Superior temporal gyrus (tissue), 1 donor: ENCODE results near the gene UQCRC1.

ENCODE experiments used
- DNase-seq: peaks from one replicate; pipeline ENCODE4 v3.0.0-alpha.2; 2016; ENCODE audit errors: extremely low spot score

UQCRC1 gene

GRCh38 chr3:48633743-48634142 is 24.3 kb upstream of the UQCRC1 start:
- no peak for DNase-seq

GRCh38 chr3:48633256-48633655 is 23.8 kb upstream of the UQCRC1 start:
- DNase-seq: no peak

- DNase-seq: no peak
Measured at GRCh38 chr3:48631516-48632448, 22.3 kb upstream of the UQCRC1 start.

- no peak for DNase-seq
Measured at GRCh38 chr3:48630833-48631232, 21.4 kb upstream of the UQCRC1 start.

- no peak for DNase-seq
Measured at GRCh38 chr3:48630407-48630806, 21.0 kb upstream of the UQCRC1 start.

GRCh38 chr3:48629894-48630293 is 20.4 kb upstream of the UQCRC1 start:
- DNase-seq: no peak

- DNase-seq: no peak
Measured at GRCh38 chr3:48628277-48629017, 19.0 kb upstream of the UQCRC1 start.

- DNase-seq: no peak
Measured at GRCh38 chr3:48625600-48625999, 16.2 kb upstream of the UQCRC1 start.

GRCh38 chr3:48624767-48625166 is 15.3 kb upstream of the UQCRC1 start:
- no peak for DNase-seq

GRCh38 chr3:48623851-48624547 is 14.6 kb upstream of the UQCRC1 start:
- no peak for DNase-seq

GRCh38 chr3:48621461-48621869 is 12.0 kb upstream of the UQCRC1 start, which contains the start of gene TMEM89:
Gene TMEM89 (minus strand): TSS chr3:48621769. CDS start chr3:48621756, 13 bp downstream.
- DNase-seq: no peak

GRCh38 chr3:48619541-48620524 is 10.4 kb upstream of the UQCRC1 start:
- DNase-seq: no peak

GRCh38 chr3:48617559-48617958 is 8.1 kb upstream of the UQCRC1 start:
- no peak for DNase-seq

- DNase-seq: no peak
Measured at GRCh38 chr3:48614044-48614443, 4.6 kb upstream of the UQCRC1 start.

GRCh38 chr3:48612309-48612708 is 2.9 kb upstream of the UQCRC1 start:
- no peak for DNase-seq

GRCh38 chr3:48607519-48607918 is 1.9 kb downstream of the UQCRC1 start:
- no peak for DNase-seq

- DNase-seq: peak; percentile 35
Measured at GRCh38 chr3:48601622-48601994, 7.8 kb downstream of the UQCRC1 start.

GRCh38 chr3:48600711-48601621 is 8.5 kb downstream of the UQCRC1 start:
- DNase-seq: no peak

GRCh38 chr3:48599509-48600285 is 9.7 kb downstream of the UQCRC1 start:
- DNase-seq: no peak
